ENCODE data around the gene PARVB. TPM values are rescaled to one million over a fixed set of nuclear protein-coding genes. Genes with fewer than 3 reads are reported as not detected.

PARVB gene
- total and polyA plus RNA-seq, 10 of the 15 experiments (the other 5 are each of a cell fraction or from before 2014, with no cell fraction given), result 5.2 to 264 (median 76.0) TPM

- TF ChIP-seq IRF3 (IDR thresholded peaks at IDR 0.05) (no peak), SIN3A (IDR thresholded peaks at IDR 0.05; ENCODE audit: low read depth, low read length) (no peak), SRF (IDR thresholded peaks at IDR 0.05; ENCODE audit: low read depth in 2 of 2, low read length in 2 of 2) (no peak), RUNX3 (IDR thresholded peaks at IDR 0.05; ENCODE audit: low read length) (no peak), ZSCAN29 (IDR thresholded peaks at IDR 0.05) (no peak), SUZ12 (IDR thresholded peaks at IDR 0.05; ENCODE audit: unreplicated experiment) (no peak), SREBF1 (IDR thresholded peaks at IDR 0.05; ENCODE audit: low read length) (no peak)
These were observed 172.6 kb downstream of the PARVB start (continued) for GRCh38 chr22:44196731-44197131.

GRCh38 chr22:44197271-44197670 is 173.2 kb downstream of the PARVB start:
- Histone ChIP-seq H3K4me2 (ENCODE audit: control insufficient read depth, insufficient read depth) (no peak overlapping the region), H2AFZ (ENCODE audit: control insufficient read depth, low read depth, low read length) (no peak overlapping the region), H3K9ac (ENCODE audit: control insufficient read depth, insufficient read depth, low read length) (no peak overlapping the region), H3K4me3 (no peak overlapping the region), H3K27me3 (replicated peaks in 1 of 2; ENCODE audit: control insufficient read depth in 2 of 2, insufficient read depth in 2 of 2, low read length in 1 of 2) (no peaks in the 10 kb centered on the region), H4K20me1 (ENCODE audit: control insufficient read depth, insufficient read depth) (no peaks in the 10 kb centered on the region), H3K4me1 (ENCODE audit: control insufficient read depth, insufficient read depth, low read length) (peaks cover 29% of the 10 kb centered on the region), H3K27ac (ENCODE audit: control insufficient read depth, insufficient read depth) (no peak overlapping the region), H3K36me3 (ENCODE audit: control insufficient read depth in 2 of 2, insufficient read depth in 2 of 2, low read length in 1 of 2) (0 out of 4 replicates have a peak, but pooled peaks cover 0 to 2% of the 10 kb centered on the region in 2 experiments), H3K79me2 (ENCODE audit: control insufficient read depth, insufficient read depth, low read length) (no peaks in the 10 kb centered on the region), H3K9me3 (replicated peaks; ENCODE audit: control insufficient read depth, insufficient read depth, low read length) (no peaks in the 10 kb centered on the region)
- BruUV-seq (replicated peaks), result no TSS peak
- ChIA-PET SMC1A (ENCODE audit: uncharacterized antibody, unreplicated experiment) (no interaction called here), RAD21 (ENCODE audit: unreplicated experiment) (no interaction called here), POLR2A (no interaction called here), CTCF (interaction anchor here (1.8 kb wide), 1 partner anchor 111 kb away, joined by 4 read pairs; no protein-coding TSS in a partner anchor)
- 43% methylated on average over 2 of the region's 2 CpGs for WGBS (ENCODE audit: insufficient coverage, insufficient replicate concordance, low lambda C conversion rate, missing lambda C conversion rate)
- DNase-seq (ENCODE audit: low read depth, low spot score) (no peak), ATAC-seq (no peak), FAIRE-seq (no peak)
- intact Hi-C loops (cut with micrococcal nuclease; ENCODE audit: unreplicated experiment) (no loop called here), in situ Hi-C loops (cut with MboI) (no loop called here)
- TF ChIP-seq KAT2A (conservative IDR thresholded peaks at IDR 0.05; ENCODE audit: control insufficient read depth, low read depth, low read length), result no peak
- TF ChIP-seq NR2F1 (conservative IDR thresholded peaks at IDR 0.05), result no peak
- TF ChIP-seq FOXM1 (IDR thresholded peaks at IDR 0.05; ENCODE audit: low read depth, low read length), result no peak
- TF ChIP-seq SP1 (IDR thresholded peaks at IDR 0.05; ENCODE audit: low read depth, low read length), result no peak
- no peak for TF ChIP-seq MAX (IDR thresholded peaks at IDR 0.05; ENCODE audit: low read depth, low read length)

Data from GM12878 (cell line).